IPS-18c (cell line): Measurements from ENCODE around the gene BRF1.
A peak's percentile ranks its signal among the peaks of the same experiment; 100 is the strongest.

Source experiments
- H3K4me3 ChIP-seq: 2 replicates; pipeline ENCODE4 v1.7.0; 2013; ENCODE audit warnings: low read depth, mild to moderate bottlenecking, low read length, moderate library complexity; ENCODE audit not compliant: insufficient read depth
- H3K9me3 ChIP-seq: one replicate; pipeline ENCODE4 v1.6.1; 2013; ENCODE audit warnings: mild to moderate bottlenecking, low read length, moderate library complexity; ENCODE audit not compliant: control insufficient read depth, insufficient read depth

BRF1 gene

GRCh38 chr14:105257464-105257863 lies 43.3 kb downstream of the BRF1 start:
- Histone ChIP-seq H3K4me3 (no peak overlapping the region), H3K9me3 (peaks cover 2% of the 10 kb centered on the region)

GRCh38 chr14:105256292-105256960 lies 44.4 kb downstream of the BRF1 start:
- no peak overlapping the region for H3K4me3 ChIP-seq
- H3K9me3 ChIP-seq: no peaks in the 10 kb centered on the region

- Histone ChIP-seq H3K9me3 (no peaks in the 10 kb centered on the region), H3K4me3 (no peak overlapping the region)
Measured at GRCh38 chr14:105255021-105255507, 45.7 kb downstream of the BRF1 start.

- Histone ChIP-seq H3K9me3 (no peaks in the 10 kb centered on the region), H3K4me3 (no peak overlapping the region)
Measured at GRCh38 chr14:105253329-105253682, 47.5 kb downstream of the BRF1 start.

GRCh38 chr14:105252552-105253328 lies 48.1 kb downstream of the BRF1 start:
- Histone ChIP-seq H3K9me3 (no peaks in the 10 kb centered on the region), H3K4me3 (no peak overlapping the region)

- no peaks in the 10 kb centered on the region for H3K9me3 ChIP-seq
- no peak overlapping the region for H3K4me3 ChIP-seq
Measured at GRCh38 chr14:105251920-105252319, 48.9 kb downstream of the BRF1 start.

- no peak overlapping the region for H3K4me3 ChIP-seq
- H3K9me3 ChIP-seq: no peaks in the 10 kb centered on the region
Measured at GRCh38 chr14:105250986-105251385, 49.8 kb downstream of the BRF1 start.

GRCh38 chr14:105250008-105250366 lies 50.8 kb downstream of the BRF1 start:
- Histone ChIP-seq H3K4me3 (no peak overlapping the region), H3K9me3 (no peaks in the 10 kb centered on the region)

- Histone ChIP-seq H3K4me3 (peak overlapping the region; percentile 38), H3K9me3 (no peaks in the 10 kb centered on the region)
Measured at GRCh38 chr14:105249182-105250007, 51.4 kb downstream of the BRF1 start.

GRCh38 chr14:105248368-105249181 lies 52.2 kb downstream of the BRF1 start, which contains the start of gene BTBD6:
BTBD6 (plus strand) TSS chr14:105248533; CDS start chr14:105248712, 179 bp downstream.
- H3K4me3 ChIP-seq: peak within 1 kb of the TSS; percentile 58
- H3K9me3 ChIP-seq: no peaks in the 10 kb centered on the region

GRCh38 chr14:105247715-105248367 lies 53.0 kb downstream of the BRF1 start:
- H3K9me3 ChIP-seq: no peaks in the 10 kb centered on the region
- peak overlapping the region; percentile 58 for H3K4me3 ChIP-seq

GRCh38 chr14:105247026-105247425 lies 53.8 kb downstream of the BRF1 start:
- H3K4me3 ChIP-seq: no peak overlapping the region

GRCh38 chr14:105244334-105244733 lies 56.5 kb downstream of the BRF1 start:
- H3K4me3 ChIP-seq: no peak overlapping the region
- H3K9me3 ChIP-seq: no peaks in the 10 kb centered on the region

More at GRCh38 chr14:105247026-105247425, 53.8 kb downstream of the BRF1 start:
- no peaks in the 10 kb centered on the region for H3K9me3 ChIP-seq

GRCh38 chr14:105241641-105242040 lies 59.2 kb downstream of the BRF1 start:
- H3K4me3 ChIP-seq: no peak overlapping the region
- no peaks in the 10 kb centered on the region for H3K9me3 ChIP-seq

- Histone ChIP-seq H3K4me3 (no peak overlapping the region), H3K9me3 (no peaks in the 10 kb centered on the region)
Measured at GRCh38 chr14:105240811-105241576, 59.8 kb downstream of the BRF1 start.
